SK-N-MC (cell line): ENCODE data around the gene DOCK10.
"Not testable (repeated sequence)": the region's sequence is repeated elsewhere in the genome, so short reads cannot be mapped to it uniquely, and the experiment has no call there.

ENCODE experiments used
- EZH2 ChIP-seq: fragments of 200-600 bp; sonication (generic); IDR thresholded peaks from one replicate; pipeline ENCODE4 v1.6.1; 2017; ENCODE audit warnings: antibody characterized with exemption
- POLR2AphosphoS5 ChIP-seq: IDR thresholded peaks from 2 replicates; pipeline ENCODE4 v1.6.1; 2012; ENCODE audit warnings: mild to moderate bottlenecking, low read depth, low read length, borderline replicate concordance

GRCh38 chr2:224943601-224944041 lies 98.6 kb downstream of the DOCK10 start:
- not testable (repeated sequence) for TF ChIP-seq POLR2AphosphoS5, EZH2
